Mesenchymal stem cell (in vitro differentiated cells and primary cell): ENCODE results near the gene DAB2.
A peak's percentile ranks its signal among the peaks of the same experiment; 100 is the strongest.

ENCODE experiments used
- DNase-seq: peaks from one replicate; pipeline ENCODE4 v3.0.0-alpha.2; 2013
- H2AFZ ChIP-seq: one replicate; pipeline ENCODE4 v1.6.1; 2013; ENCODE audit warnings: low read depth, mild to moderate bottlenecking, control low read depth, inconsistent platforms, low read length, moderate library complexity
- H2AK5ac ChIP-seq: 2 replicates; pipeline ENCODE4 v1.6.1; 2013; ENCODE audit warnings: low read length, moderate library complexity, mild to moderate bottlenecking, inconsistent platforms; ENCODE audit not compliant: severe bottlenecking
- H2BK120ac ChIP-seq: one replicate; pipeline ENCODE4 v1.6.1; 2013; ENCODE audit warnings: low read depth, mild to moderate bottlenecking, inconsistent platforms, low read length, moderate library complexity
- H2BK12ac ChIP-seq, 2 experiments: one replicate each; pipeline ENCODE4 v1.6.1; 2013; ENCODE audit warnings: inconsistent platforms in 2 of 2, low read length in 2 of 2, mild to moderate bottlenecking in 2 of 2, moderate library complexity in 2 of 2, control low read depth in 1 of 2
- H2BK15ac ChIP-seq: one replicate; pipeline ENCODE4 v1.6.1; 2013; ENCODE audit warnings: mild to moderate bottlenecking, low read depth, inconsistent platforms; ENCODE audit not compliant: poor library complexity, severe bottlenecking
- H2BK5ac ChIP-seq: 2 replicates; pipeline ENCODE4 v1.6.1; 2013; ENCODE audit warnings: low read depth, mild to moderate bottlenecking, low read length, control low read depth, inconsistent platforms; ENCODE audit not compliant: poor library complexity, severe bottlenecking
- H3K14ac ChIP-seq, 2 experiments: one replicate each; pipeline ENCODE4 v1.6.1; 2013; ENCODE audit warnings: inconsistent platforms in 2 of 2, low read length in 2 of 2, control low read depth in 1 of 2, mild to moderate bottlenecking in 1 of 2, moderate library complexity in 1 of 2
- H3K18ac ChIP-seq, 2 experiments: one replicate each; pipeline ENCODE4 v1.6.1; 2013; ENCODE audit warnings: inconsistent platforms in 2 of 2, low read length in 2 of 2, control low read depth in 1 of 2, low read depth in 1 of 2, mild to moderate bottlenecking in 1 of 2
- H3K23ac ChIP-seq, 2 experiments: one replicate each; pipeline ENCODE4 v1.6.1; 2013; ENCODE audit warnings: inconsistent platforms in 2 of 2, low read length in 2 of 2, mild to moderate bottlenecking in 2 of 2, moderate library complexity in 2 of 2, control low read depth in 1 of 2
- H3K27ac ChIP-seq: 2 replicates; pipeline ENCODE4 v1.5.1; 2013; ENCODE audit warnings: mild to moderate bottlenecking, moderate library complexity, low read length, control low read depth, inconsistent platforms; ENCODE audit not compliant: poor library complexity, severe bottlenecking
- H3K27me3 ChIP-seq, 2 experiments: 2 replicates each; pipeline versions ENCODE4 v1.6.1 to v1.7.0; 2013; ENCODE audit warnings: low read length in 2 of 2, mild to moderate bottlenecking in 2 of 2, moderate library complexity in 2 of 2, control low read depth in 1 of 2, inconsistent platforms in 1 of 2; ENCODE audit not compliant: control insufficient read depth in 1 of 2, insufficient read depth in 1 of 2
- H3K36me3 ChIP-seq, 2 experiments: 2 replicates each; pipeline versions ENCODE4 v1.6.1 to v1.7.0; 2013; ENCODE audit warnings: low read length in 2 of 2, control low read depth in 1 of 2, inconsistent platforms in 1 of 2, low read depth in 1 of 2, mild to moderate bottlenecking in 1 of 2; ENCODE audit not compliant: insufficient read depth in 2 of 2, control insufficient read depth in 1 of 2
- H3K4ac ChIP-seq, 2 experiments: one replicate each; pipeline ENCODE4 v1.6.1; 2013; ENCODE audit warnings: inconsistent platforms in 2 of 2, low read length in 2 of 2, mild to moderate bottlenecking in 2 of 2, moderate library complexity in 2 of 2, control low read depth in 1 of 2, low read depth in 1 of 2
- H3K4me1 ChIP-seq: 2 replicates; pipeline ENCODE4 v1.6.1; 2013; ENCODE audit warnings: low read depth, low read length, control low read depth; ENCODE audit not compliant: control insufficient read depth, insufficient read depth
- H3K4me2 ChIP-seq: 2 replicates; pipeline ENCODE4 v1.6.1; 2013; ENCODE audit warnings: low read length, mild to moderate bottlenecking, inconsistent platforms; ENCODE audit not compliant: poor library complexity, severe bottlenecking
- H3K4me3 ChIP-seq, 2 experiments: 2 replicates each; pipeline versions ENCODE4 v1.5.1 to v1.7.0; 2013; ENCODE audit warnings: low read length in 2 of 2, mild to moderate bottlenecking in 2 of 2, control low read depth in 1 of 2, low read depth in 1 of 2; ENCODE audit not compliant: insufficient read depth in 1 of 2
- H3K79me1 ChIP-seq: replicated peaks from 2 replicates; pipeline ENCODE4 v1.6.1; 2013; ENCODE audit warnings: mild to moderate bottlenecking, control low read depth, low read length, inconsistent platforms; ENCODE audit not compliant: poor library complexity, severe bottlenecking
- H3K9ac ChIP-seq: 2 replicates; pipeline ENCODE4 v1.7.0; 2013; ENCODE audit warnings: mild to moderate bottlenecking, low read length, moderate library complexity
- H3K9me3 ChIP-seq: 2 replicates; pipeline ENCODE4 v1.7.0; 2013; ENCODE audit warnings: mild to moderate bottlenecking, low read length; ENCODE audit not compliant: control insufficient read depth
- H4K8ac ChIP-seq: one replicate; pipeline ENCODE4 v1.6.1; 2013; ENCODE audit warnings: inconsistent platforms, mild to moderate bottlenecking, low read length, moderate library complexity
- H4K91ac ChIP-seq: one replicate; pipeline ENCODE4 v1.6.1; 2013; ENCODE audit warnings: mild to moderate bottlenecking, low read length, inconsistent platforms
- WGBS: methylation state at CpG from one replicate; pipeline ENCODE4 v1.1.7; 2013; ENCODE audit warnings: mixed read lengths; 5-methylcytosine and 5-hydroxymethylcytosine counted together

DAB2 gene

DNA sequence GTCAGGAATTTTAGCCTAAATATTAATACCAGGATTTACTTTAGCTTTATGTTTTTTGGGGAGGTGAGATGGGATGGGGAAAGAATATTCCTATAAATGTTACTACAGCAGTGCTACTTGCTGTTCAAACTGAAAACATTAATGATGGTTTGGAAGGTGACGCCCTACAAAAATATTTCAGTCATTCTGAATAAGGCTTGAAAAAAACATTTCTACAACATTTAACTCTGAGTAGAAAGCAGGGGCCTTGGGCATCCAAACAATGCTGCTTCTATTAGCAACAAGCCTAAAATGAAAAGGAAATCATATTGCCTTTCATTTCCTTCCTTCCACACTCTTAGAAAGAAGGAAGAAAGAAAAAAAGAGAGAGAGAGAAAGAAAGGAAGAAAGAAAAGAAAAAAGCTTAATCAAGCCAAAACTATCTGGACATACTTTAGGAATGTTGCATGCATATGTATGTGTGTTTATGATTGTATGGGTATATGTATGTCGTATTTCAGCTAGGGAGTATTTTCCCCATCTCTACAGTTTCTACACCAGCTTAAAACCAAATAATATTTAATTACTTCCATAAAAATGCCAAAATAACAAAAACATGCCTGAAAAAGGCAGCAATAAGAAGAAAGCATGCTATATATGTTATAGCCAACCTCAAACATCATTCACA lies 16.3 kb upstream of the DAB2 start:
- H3K4me1 ChIP-seq = peaks cover under 1% of the 10 kb centered on the region
- H2AK5ac ChIP-seq = no peak overlapping the region
- H3K4ac ChIP-seq = no peak overlapping the region
- no peaks in the 10 kb centered on the region for H3K79me1 ChIP-seq
- no peak overlapping the region for H2BK15ac ChIP-seq
- no peaks in the 10 kb centered on the region for H3K27me3 ChIP-seq
- H3K14ac ChIP-seq = no peak overlapping the region
- no peak overlapping the region for H2BK12ac ChIP-seq
- DNase-seq = no peak
- no peak overlapping the region for H2BK5ac ChIP-seq
- no peak overlapping the region for H3K27ac ChIP-seq
- H3K18ac ChIP-seq = no peak overlapping the region
- no peak overlapping the region for H2AFZ ChIP-seq
- no peaks in the 10 kb centered on the region for H3K36me3 ChIP-seq
- peak overlapping the region; percentile 71 for H3K9ac ChIP-seq
- H3K9me3 ChIP-seq = no peaks in the 10 kb centered on the region
- H2BK120ac ChIP-seq = no peak overlapping the region
- H3K23ac ChIP-seq = no peak overlapping the region
- WGBS = 75% methylated on average over 1 of the region's 2 CpGs
- H3K4me2 ChIP-seq = no peak overlapping the region
- H4K8ac ChIP-seq = no peak overlapping the region
- no peak overlapping the region for H3K4me3 ChIP-seq
- H4K91ac ChIP-seq = no peak overlapping the region

- Histone ChIP-seq H3K14ac (no peak overlapping the region), H2BK12ac (no peak overlapping the region), H3K4me1 (no peaks in the 10 kb centered on the region), H3K27me3 (no peaks in the 10 kb centered on the region), H2BK15ac (no peak overlapping the region), H3K23ac (no peak overlapping the region), H3K18ac (no peak overlapping the region), H3K79me1 (no peaks in the 10 kb centered on the region), H3K4me2 (no peak overlapping the region), H4K91ac (no peak overlapping the region), H3K27ac (no peak overlapping the region), H3K36me3 (no peaks in the 10 kb centered on the region), H4K8ac (no peak overlapping the region), H2BK5ac (no peak overlapping the region), H2BK120ac (no peak overlapping the region), H3K4me3 (peak overlapping the region in 1 of 2 experiments; percentile 7), H3K9me3 (no peaks in the 10 kb centered on the region), H2AFZ (no peak overlapping the region), H2AK5ac (no peak overlapping the region), H3K4ac (no peak overlapping the region), H3K9ac (peak overlapping the region; percentile 71)
- 100% methylated on average over 1 of the region's 3 CpGs for WGBS
- no peak for DNase-seq
Observed at GRCh38 chr5:39440192-39440957, 15.6 kb upstream of the DAB2 start.

DNA sequence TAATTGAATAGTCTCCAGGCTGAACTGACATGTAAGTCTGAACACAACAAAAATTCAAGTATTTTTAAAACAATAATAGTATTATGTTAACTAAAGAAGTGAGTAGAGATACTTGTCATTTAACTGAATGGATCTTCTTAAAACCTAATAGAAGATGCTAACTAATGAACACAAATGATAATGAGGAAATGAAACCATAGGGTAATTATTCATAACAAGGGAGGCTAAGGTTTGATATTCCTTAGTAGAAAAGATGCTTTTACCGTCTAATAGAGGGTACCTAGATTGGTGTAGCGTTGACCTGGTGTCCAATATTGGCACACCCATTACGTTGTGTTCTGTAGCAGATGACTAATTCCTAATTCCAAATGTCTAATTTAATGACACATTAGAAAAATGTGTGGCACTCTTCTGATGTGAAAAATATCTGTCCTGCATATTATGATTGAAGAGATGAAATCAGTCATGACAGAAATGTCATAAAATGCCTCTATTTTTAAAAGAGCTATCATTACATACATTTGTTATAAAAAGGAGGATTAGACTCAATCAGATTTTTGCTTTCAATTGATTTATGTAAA lies 14.9 kb upstream of the DAB2 start:
- no peak overlapping the region for H3K4ac ChIP-seq
- H2AFZ ChIP-seq = no peak overlapping the region
- no peak overlapping the region for H3K23ac ChIP-seq
- no peaks in the 10 kb centered on the region for H3K4me1 ChIP-seq
- H2BK5ac ChIP-seq = no peak overlapping the region
- no peak for DNase-seq
- H3K14ac ChIP-seq = no peak overlapping the region
- H3K4me3 ChIP-seq = no peak overlapping the region
- H2AK5ac ChIP-seq = no peak overlapping the region
- H4K91ac ChIP-seq = no peak overlapping the region
- no peaks in the 10 kb centered on the region for H3K27me3 ChIP-seq
- no peaks in the 10 kb centered on the region for H3K9me3 ChIP-seq
- no peak overlapping the region for H2BK120ac ChIP-seq
- H2BK12ac ChIP-seq = no peak overlapping the region
- no peak overlapping the region for H3K4me2 ChIP-seq
- no peaks in the 10 kb centered on the region for H3K79me1 ChIP-seq
- no peak overlapping the region for H2BK15ac ChIP-seq
- H3K36me3 ChIP-seq = no peaks in the 10 kb centered on the region
- H3K18ac ChIP-seq = no peak overlapping the region
- 92% methylated on average over 2 of the region's 3 CpGs for WGBS
- H3K9ac ChIP-seq = peak overlapping the region; percentile 71
- no peak overlapping the region for H4K8ac ChIP-seq
- H3K27ac ChIP-seq = no peak overlapping the region

- Histone ChIP-seq H2BK12ac (peak overlapping the region in 1 of 2 experiments; percentile 18), H2BK120ac (no peak overlapping the region), H3K4me2 (peak overlapping the region; percentile 41), H3K79me1 (no peaks in the 10 kb centered on the region), H3K27me3 (no peaks in the 10 kb centered on the region), H3K4me3 (no peak overlapping the region), H2AFZ (no peak overlapping the region), H3K4me1 (no peaks in the 10 kb centered on the region), H3K27ac (peak overlapping the region; percentile 84), H3K36me3 (no peaks in the 10 kb centered on the region), H3K14ac (no peak overlapping the region), H4K8ac (no peak overlapping the region), H3K23ac (no peak overlapping the region), H3K18ac (no peak overlapping the region), H3K9ac (no peak overlapping the region), H2BK15ac (no peak overlapping the region), H4K91ac (no peak overlapping the region), H2AK5ac (peak overlapping the region; percentile 49), H2BK5ac (no peak overlapping the region), H3K9me3 (no peaks in the 10 kb centered on the region), H3K4ac (no peak overlapping the region)
- WGBS = no CpG with 5 or more reads among the region's 1 CpG
- DNase-seq = no peak
Observed at GRCh38 chr5:39437467-39437866, 12.7 kb upstream of the DAB2 start.
